Right lobe of liver (tissue), 6 donors: Measurements from ENCODE around the gene ADGRV1. TPM values are rescaled to one million over a fixed set of nuclear protein-coding genes. Genes with fewer than 3 reads are reported as not detected.
A peak's percentile ranks its signal among the peaks of the same experiment; 100 is the strongest.

Experiments used
- ATAC-seq, 4 donors: fragments of 200-7000 bp; cut with Tn5 transposase; one replicate each; pipeline ENCODE4 v1.9.1; 2020; ENCODE audit warnings: mild to moderate bottlenecking in 4 of 4, moderate library complexity in 4 of 4
- DNase-seq, 3 donors: peaks; one replicate each; pipeline ENCODE4 v3.0.0-alpha.2; 2020
- H3K27ac ChIP-seq, 3 donors: fragments of 200-600 bp; one replicate each; pipeline ENCODE4 v1.8.0; 2022
- H3K27me3 ChIP-seq, 2 donors: fragments of 200-600 bp; one replicate each; pipeline ENCODE4 v1.8.0; 2022
- H3K36me3 ChIP-seq, 4 donors: fragments of 200-600 bp; sonication (generic) in 1 of 4; one replicate each; pipeline versions ENCODE4 v1.5.1 to v1.8.0; 2017 to 2022; ENCODE audit warnings: control low read depth in 1 of 4
- H3K4me1 ChIP-seq, 4 donors: fragments of 200-600 bp; sonication (generic) in 1 of 4; one replicate each; pipeline versions ENCODE4 v1.5.1 to v1.8.0; 2017 to 2022; ENCODE audit warnings: control low read depth in 1 of 4
- H3K4me3 ChIP-seq, 3 donors: fragments of 200-600 bp; one replicate each; pipeline ENCODE4 v1.8.0; 2022
- H3K9me3 ChIP-seq, 4 donors: fragments of 200-600 bp; sonication (generic) in 1 of 4; one replicate each; pipeline versions ENCODE4 v1.5.1 to v1.8.0; 2017 to 2022; ENCODE audit warnings: control low read depth in 1 of 4
- POLR2A ChIP-seq: fragments of 450-650 bp; IDR thresholded peaks from one replicate; pipeline ENCODE4 v1.6.1; 2017; ENCODE audit warnings: antibody characterized with exemption, mild to moderate bottlenecking
- whole genome bisulfite sequencing: methylation state at CpG from one replicate; pipeline ENCODE4 v1.1.6; 2018; ENCODE audit warnings: low coverage, low lambda C conversion rate; ENCODE audit not compliant: insufficient coverage; ENCODE audit errors: missing lambda C conversion rate; 5-methylcytosine and 5-hydroxymethylcytosine counted together
- intact Hi-C, 2 donors: fragments of 100-400 bp; cut with DNase I; formaldehyde crosslinking; loops; one replicate each; pipeline versions ENCODE4 v1.11.2 to v1.14.1; 2022
- total RNA-seq, 6 experiments: library from RNA; depleted of rRNA in 2 of 6; stranded (reverse); fragments of >200 nt in 2 of 6; fragmentation: NEBNext Ultra II Directional in 3 of 6; extraction: Animal tissue kit (Norgen Biotek cat#: 25700) in 3 of 6; gene quantifications; one replicate each; pipeline versions ENCODE4 v1.1.0 to v1.2.4, GENCODE V29; 2016 to 2023
- TF ChIP-seq, protein P1 (sequence below), 4 donors: fragments of 200-600 bp in 3 of 4; fragments of 450-650 bp in 1 of 4; IDR thresholded peaks; one replicate each; pipeline versions ENCODE4 v1.5.1 to v1.8.0; 2016 to 2022; ENCODE audit warnings: antibody characterized with exemption in 4 of 4, mild to moderate bottlenecking in 2 of 4
- donor health status: DM: no; HTN: yes; CAD: no.
- donor health status: DM: no; HTN: no; CAD: no.
- donor health status: DM: no; HTN: no; CAD: no.
- donor health status: DM: no; HTN: yes; CAD: no.
- donor health status: DM: no; HTN: yes; CAD: no.

Gene ADGRV1
- total RNA-seq, 6 experiments from 2014 or later = 4.5 to 15.9 (median 7.4) TPM

DNA sequence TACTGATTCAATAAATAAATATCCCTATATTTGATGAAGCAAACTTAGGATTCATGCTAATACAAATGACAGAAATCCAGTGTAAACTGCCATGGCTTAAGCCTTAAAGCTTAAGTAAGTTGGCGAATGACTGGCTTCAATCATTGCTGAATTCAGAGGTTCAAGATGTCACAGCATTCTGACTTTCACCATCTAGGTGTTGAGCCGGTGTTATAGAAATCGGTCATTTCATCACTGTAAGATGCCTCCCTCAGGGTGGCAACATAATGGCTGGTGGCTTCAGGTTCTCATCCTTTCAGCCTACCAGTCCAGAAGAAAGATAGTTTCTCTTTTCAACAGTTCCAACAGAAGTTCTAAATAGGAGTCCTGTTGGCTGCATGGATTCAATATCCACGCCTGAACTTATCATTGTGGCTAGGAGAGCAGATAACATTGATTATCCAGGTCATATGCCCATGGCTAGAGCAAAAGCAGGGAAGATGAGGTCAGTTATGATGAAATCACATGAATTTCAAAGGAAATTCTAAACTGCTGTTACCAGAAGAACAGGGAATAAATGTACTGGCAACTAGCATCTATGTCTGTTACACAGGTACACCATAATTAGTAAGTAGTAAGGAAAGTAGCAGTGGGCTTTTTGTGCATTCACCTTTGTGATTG is 460.2 kb downstream of the ADGRV1 start:
- H3K9me3 ChIP-seq = no peaks in the 10 kb centered on the region
- DNase-seq (no peak), ATAC-seq (peak in 3 of 4 donors; percentile 48 to 65 (median 60))
- no peak overlapping the region for H3K4me3 ChIP-seq
- intact Hi-C loops = no loop called here
- WGBS = 45% methylated on average over 4 of the region's 4 CpGs
- no peak for TF ChIP-seq POLR2A
- TF ChIP-seq, protein P1, sequence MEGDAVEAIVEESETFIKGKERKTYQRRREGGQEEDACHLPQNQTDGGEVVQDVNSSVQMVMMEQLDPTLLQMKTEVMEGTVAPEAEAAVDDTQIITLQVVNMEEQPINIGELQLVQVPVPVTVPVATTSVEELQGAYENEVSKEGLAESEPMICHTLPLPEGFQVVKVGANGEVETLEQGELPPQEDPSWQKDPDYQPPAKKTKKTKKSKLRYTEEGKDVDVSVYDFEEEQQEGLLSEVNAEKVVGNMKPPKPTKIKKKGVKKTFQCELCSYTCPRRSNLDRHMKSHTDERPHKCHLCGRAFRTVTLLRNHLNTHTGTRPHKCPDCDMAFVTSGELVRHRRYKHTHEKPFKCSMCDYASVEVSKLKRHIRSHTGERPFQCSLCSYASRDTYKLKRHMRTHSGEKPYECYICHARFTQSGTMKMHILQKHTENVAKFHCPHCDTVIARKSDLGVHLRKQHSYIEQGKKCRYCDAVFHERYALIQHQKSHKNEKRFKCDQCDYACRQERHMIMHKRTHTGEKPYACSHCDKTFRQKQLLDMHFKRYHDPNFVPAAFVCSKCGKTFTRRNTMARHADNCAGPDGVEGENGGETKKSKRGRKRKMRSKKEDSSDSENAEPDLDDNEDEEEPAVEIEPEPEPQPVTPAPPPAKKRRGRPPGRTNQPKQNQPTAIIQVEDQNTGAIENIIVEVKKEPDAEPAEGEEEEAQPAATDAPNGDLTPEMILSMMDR (IDR thresholded peaks at IDR 0.05) = no peak
- no peak overlapping the region for H3K27ac ChIP-seq
- no peaks in the 10 kb centered on the region for H3K27me3 ChIP-seq
- H3K36me3 ChIP-seq = no peaks in the 10 kb centered on the region
- peaks cover 0 to 21% (median 0%) of the 10 kb centered on the region in 4 donors for H3K4me1 ChIP-seq

DNA sequence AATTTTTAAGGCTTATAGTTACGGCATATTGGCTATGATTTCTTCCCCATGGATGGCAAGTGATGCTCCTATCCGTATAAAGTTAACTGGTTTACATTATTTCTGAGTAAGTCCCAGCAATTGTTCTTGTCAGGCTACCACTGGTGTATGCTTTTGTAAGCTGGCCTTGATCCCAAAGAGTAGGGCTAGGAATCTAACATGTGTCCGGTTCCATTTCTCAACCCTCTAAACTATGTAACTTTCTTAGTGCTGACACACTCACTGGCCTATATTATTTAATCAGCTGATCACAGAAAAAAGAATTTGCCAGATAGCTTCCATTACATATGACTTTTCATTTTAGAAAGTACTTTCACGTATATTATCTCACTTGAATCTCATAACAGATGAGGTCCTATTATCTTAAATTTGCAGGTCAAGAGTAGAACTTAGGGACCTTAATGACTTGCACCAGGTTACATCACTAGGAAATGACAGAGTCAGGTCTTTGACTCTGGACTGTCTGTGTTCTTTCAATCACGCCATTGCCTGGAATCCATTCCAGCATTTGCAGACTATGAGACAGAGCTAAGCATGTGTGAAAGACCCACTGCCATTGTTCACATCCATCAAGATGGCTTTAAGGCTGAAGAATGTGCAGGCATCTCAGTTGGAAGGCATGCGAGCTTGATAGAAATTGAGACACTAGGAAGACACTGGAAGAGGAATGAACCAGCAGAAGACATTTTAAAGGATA is 461.6 kb downstream of the ADGRV1 start:
- no peaks in the 10 kb centered on the region for H3K36me3 ChIP-seq
- no peak overlapping the region for H3K4me3 ChIP-seq
- intact Hi-C loops = no loop called here
- DNase-seq (no peak), ATAC-seq (peak in 1 of 4 donors; percentile 12)
- WGBS = 65% methylated on average over 6 of the region's 6 CpGs
- no peak for TF ChIP-seq POLR2A
- TF ChIP-seq, protein P1 (IDR thresholded peaks at IDR 0.05) = no peak
- no peaks in the 10 kb centered on the region for H3K27me3 ChIP-seq
- H3K4me1 ChIP-seq = peaks cover 0 to 27% (median 0%) of the 10 kb centered on the region in 4 donors
- H3K9me3 ChIP-seq = no peaks in the 10 kb centered on the region
- H3K27ac ChIP-seq = no peak overlapping the region

DNA sequence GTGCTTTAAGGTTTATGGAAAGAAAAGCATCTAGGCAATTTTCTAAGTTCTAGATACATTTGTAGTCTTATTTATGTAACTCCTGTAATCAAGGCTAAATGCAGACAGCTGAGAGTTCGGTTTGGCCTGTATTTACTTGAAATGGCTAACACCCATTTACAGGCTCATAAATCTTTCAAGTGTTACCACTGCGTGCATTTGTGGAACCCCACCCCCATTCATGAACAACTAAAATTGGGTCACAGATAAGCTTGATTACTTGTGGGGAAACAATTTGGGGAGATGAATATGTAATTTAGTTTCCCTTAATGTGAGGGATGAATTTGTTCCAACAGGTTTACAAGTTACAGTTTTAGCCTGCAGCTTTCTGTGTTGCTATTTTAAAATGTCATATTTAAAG is 463.9 kb downstream of the ADGRV1 start:
- ATAC-seq (no peak), DNase-seq (no peak)
- Histone ChIP-seq H3K36me3 (no peaks in the 10 kb centered on the region), H3K9me3 (no peaks in the 10 kb centered on the region), H3K27me3 (no peaks in the 10 kb centered on the region), H3K4me3 (no peak overlapping the region), H3K27ac (no peak overlapping the region), H3K4me1 (peaks cover 0 to 31% (median 9%) of the 10 kb centered on the region in 4 donors)
- TF ChIP-seq POLR2A = no peak
- TF ChIP-seq, protein P1 (IDR thresholded peaks at IDR 0.05) = no peak
- intact Hi-C loops = no loop called here
- 62% methylated on average over 2 of the region's 2 CpGs for WGBS

DNA sequence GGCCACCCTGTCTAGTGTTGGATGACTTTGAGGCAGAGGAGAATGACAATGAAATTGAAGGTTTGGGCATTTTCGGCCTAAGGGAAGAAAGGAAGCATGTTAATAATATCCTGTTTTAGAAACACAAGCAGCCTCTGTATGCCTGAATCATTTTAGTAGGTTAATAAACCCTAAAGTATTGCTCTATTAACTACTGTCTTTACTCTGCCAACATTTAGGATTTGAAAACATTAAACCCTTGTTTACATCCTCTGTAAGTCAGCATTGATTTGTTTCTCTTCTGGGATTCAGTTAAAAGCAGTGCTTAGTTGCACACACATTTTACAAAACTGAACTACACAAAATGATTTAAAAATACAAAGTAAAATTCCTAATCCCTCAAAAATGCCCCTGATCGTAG is 465.6 kb downstream of the ADGRV1 start:
- Histone ChIP-seq H3K27me3 (no peaks in the 10 kb centered on the region), H3K4me3 (no peak overlapping the region), H3K9me3 (no peaks in the 10 kb centered on the region), H3K4me1 (peaks cover 0 to 42% (median 12%) of the 10 kb centered on the region in 4 donors), H3K36me3 (no peaks in the 10 kb centered on the region), H3K27ac (no peak overlapping the region)
- intact Hi-C loops = no loop called here
- DNase-seq = no peak
- TF ChIP-seq, protein P1 (IDR thresholded peaks at IDR 0.05) = no peak
- TF ChIP-seq POLR2A = no peak
- ATAC-seq = no peak
- whole genome bisulfite sequencing = 63% methylated on average over 2 of the region's 2 CpGs
